ENCODE results near the gene FRYL.
"Not testable (repeated sequence)": the region's sequence is repeated elsewhere in the genome, so short reads cannot be mapped to it uniquely, and the experiment has no call there.

Gene FRYL

DNA sequence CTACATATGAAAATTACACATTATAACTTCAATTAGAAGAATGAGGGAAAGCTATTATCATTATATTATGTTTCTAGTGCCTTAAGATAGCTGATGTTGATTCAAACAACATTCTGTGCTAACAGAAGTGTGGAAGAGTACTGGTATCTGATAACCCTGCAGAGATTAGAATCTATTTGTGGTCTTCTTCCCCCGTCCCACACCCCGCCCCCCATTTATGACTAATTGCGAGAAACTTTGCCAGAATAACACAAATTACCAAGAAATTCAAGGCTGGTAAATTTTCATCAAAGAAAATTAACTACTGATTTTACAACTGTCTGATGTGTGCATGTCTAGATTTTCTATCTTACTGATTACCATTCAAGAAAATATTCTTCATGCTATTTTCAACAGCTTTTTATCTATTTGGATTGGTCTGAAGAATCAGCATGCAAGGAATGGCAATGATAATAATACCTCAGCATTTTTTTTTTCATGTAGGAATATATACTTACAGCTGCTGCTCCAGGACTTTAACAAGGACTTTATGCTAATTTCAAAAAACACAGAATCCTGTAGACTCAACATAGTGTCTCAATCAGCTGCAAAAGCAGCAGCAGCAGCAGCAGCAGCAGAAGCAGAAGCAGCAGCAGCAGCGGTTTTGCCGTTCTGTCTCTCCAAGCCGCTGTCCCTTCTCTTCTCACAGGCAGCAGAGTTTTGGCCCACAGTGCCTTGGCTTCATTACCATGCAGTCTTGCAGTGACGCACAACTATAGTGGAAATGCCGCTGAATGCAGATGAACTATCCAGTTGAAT, 126.7 kb downstream of the FRYL start:
- no peak for DNase-seq

- no peak for DNase-seq
Measured at GRCh38 chr4:48651914-48652313, 128.2 kb downstream of the FRYL start.

DNA sequence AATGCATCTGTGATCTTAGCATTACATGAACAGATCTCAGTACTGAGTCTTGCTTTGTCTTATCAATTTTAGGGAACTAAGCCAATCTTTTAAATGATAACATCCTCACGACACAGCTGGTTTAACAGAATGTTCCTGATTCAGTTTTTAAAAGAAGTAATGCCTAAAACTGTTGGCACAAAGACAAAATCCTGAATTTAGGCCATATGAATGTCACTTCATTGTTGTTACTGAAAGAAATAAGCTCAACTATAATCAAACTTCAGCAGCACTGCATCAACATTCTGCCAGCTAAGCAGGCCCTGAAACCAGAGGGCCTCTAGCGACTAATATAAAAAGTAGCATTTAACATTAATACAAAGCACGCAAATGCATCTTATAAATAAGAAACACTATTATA, 130.6 kb downstream of the FRYL start:
- no peak for DNase-seq

DNA sequence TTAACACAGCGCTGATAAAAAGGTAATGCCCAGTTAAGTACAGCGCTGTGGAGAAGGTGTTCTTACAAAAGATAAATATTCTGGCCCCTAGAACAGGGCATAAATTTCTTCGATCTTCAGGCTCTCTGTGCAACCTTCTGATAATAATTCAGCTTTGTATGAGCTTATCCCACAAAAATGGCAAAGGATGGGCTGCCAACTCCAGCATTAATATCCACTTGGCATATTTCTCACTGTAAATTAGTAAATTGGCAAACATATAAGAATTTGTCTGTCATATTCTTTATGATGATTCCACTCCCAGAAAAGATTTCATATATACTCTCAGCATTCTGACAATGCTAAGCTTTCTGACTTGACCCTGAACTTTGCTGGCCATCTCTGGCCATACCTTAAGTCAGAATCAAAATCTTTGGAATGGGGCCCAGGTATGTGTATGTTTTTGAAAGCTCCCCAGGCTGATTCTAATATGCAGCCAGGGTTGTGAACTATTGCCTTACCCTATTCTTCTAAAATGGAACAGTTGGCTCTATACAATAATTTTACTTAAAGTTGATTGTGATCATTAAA, 134.8 kb downstream of the FRYL start:
- no peak for DNase-seq

- no peak for DNase-seq
Measured at GRCh38 chr4:48642421-48643374, 137.4 kb downstream of the FRYL start.

DNA sequence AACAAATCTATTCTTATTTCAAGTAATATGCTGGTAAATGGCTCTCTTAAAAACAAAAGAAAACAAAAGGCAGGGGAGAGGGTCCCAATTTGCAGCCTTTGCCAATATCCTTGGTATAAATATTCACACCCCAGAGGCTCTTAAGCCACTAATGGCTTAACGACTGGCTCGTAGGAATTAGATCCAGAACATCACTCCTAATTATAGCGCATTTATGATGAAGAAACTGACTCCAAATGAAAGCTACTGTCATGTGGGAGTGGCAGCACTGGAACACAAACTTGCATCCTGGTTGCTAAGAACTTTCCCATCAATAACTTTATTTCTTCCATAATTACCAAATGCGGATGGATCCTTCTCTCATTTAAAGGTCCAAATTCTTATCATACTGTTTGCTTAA, 138.7 kb downstream of the FRYL start:
- no peak for DNase-seq

DNA sequence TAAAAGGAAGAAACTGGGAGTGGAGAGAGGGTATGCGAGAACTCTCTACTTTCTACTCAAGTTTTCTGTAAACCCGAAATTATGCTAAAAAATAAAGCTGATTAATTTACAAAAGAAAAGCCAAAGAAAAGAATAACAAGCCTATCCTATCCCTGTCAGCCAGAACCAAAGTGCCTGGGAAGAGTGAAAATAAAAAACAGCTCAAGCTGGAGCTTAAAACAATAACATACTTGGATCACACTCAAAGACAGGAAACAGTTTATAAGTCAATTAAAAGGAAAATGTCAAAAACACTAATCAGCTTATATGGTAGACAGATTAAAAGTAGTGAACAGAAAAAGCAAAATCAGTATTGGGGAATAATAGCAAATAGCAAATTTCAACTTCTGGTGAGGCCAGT, 139.4 kb downstream of the FRYL start:
- DNase-seq = no peak

- no peak for DNase-seq
Measured at GRCh38 chr4:48640225-48640624, 139.9 kb downstream of the FRYL start.

DNA sequence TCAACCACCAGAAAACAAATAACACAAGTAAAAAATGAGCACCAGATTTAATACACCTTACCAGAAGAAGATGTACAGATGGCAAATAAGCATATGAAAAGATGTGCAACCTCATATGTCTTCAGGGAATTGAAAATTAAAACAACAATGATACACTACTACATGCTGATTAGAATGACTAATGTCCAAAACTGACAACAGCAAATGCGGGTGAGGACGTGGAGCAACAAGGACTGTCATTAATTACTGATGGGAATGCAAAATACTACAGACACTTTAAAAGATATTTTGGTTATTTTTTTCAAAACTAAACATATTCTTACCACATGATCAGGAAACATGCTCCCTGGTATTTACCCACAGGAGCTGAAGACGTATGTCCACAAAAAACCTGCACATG, 140.3 kb downstream of the FRYL start:
- DNase-seq = no peak

DNA sequence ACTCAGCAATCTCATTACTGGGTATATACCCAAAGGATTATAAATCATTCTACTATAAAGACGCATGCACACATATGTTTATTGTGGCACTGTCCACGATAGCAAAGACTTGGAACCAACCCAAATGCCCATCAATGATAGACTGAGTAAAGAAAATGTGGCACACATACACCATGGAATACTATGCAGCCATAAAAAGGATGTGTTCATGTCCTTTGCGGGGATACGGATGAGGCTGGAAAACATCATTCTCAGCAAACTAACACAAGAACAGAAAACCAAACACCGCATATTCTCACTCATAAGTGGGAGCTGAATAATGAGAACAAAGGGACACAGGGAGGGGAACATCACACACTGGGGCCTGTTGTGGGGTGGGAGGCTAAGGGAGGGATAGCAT, 141.5 kb downstream of the FRYL start:
- not testable (repeated sequence) for DNase-seq

DNA sequence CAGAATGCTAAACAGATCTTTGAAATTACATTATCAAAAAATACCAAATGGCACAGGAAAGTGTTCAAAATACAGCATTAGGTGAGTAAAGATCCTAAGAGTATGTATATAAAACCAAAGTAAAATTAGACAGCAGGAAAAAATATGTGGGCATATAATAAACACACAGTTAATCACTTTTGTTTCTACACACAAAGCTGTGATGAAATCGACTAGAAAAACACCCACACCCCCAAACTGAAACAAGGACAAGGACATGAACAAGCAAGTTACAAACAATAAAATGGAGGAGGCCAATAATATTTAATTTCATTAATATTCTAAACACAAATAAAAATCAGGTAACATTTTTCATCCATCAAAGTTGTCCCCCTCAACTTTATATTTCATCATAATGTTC, 143.2 kb downstream of the FRYL start:
- peak; percentile 72 for DNase-seq

- DNase-seq = no peak
Measured at GRCh38 chr4:48635980-48636379, 144.1 kb downstream of the FRYL start.

DNA sequence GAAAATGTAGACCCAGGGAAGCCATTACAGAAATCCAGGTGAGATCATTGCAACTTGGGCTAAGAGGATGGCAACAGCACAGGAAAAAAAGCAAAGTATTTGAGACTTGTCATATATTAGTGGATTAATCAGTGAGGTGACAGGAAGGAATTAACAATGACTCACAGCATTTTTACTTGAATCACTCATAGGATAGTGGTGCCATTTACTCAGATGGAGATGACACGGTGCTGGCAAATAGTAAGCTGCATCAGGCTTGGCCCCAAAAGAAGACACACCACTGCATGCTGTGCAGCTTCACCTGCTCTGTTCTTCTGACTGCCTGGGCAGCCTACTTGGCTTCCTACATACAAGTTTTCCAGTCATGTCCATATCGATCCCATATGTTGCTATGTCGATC, 144.8 kb downstream of the FRYL start:
- DNase-seq = peak; percentile 25

DNA sequence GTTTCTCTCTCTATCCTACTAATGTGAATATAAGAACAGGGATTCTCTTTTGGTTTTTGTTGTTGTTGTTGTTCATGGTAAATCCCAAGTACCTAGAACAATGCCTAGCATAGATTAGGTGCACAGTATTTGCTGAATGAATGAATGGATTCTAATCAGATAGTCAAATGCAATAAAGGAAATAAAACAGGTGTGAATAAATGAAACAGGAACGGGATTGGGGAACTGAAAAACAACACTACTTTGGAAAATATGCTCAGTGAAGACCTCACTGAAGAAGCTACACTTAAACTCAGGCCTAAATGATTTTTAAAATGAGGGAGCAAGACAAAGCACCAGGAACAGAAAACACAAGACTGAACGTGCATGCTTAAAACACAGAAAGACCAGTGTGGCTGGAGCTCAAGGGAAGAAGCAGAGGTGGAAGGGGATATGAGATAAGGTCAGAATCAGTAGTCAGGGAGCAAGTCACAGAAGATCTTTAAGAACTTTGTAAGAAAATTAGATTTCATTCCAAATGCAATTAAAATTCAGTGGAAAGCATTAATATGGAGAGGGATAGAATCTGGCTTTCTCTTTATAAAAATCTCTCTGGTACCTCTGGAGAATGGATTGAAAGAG, 145.3 kb downstream of the FRYL start:
- DNase-seq = no peak

DNA sequence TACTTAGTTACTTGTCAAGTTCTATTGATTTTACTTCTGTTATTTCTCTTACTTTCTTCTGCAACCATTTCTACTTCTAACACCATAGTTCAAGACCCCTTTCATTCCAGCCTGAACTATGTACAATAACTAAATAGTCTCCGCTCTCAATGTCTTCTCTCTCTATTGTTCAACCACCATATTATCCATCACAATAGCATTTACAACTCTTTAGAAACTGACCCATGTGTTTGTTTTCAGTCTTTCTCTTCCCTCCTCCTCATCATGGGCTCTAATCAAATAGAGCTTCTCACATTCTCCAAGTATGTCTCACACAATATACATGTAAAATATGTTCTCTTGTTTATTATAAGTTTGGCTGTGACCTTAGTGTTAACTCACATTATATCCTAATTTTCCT, 146.4 kb downstream of the FRYL start:
- no peak for DNase-seq

DNA sequence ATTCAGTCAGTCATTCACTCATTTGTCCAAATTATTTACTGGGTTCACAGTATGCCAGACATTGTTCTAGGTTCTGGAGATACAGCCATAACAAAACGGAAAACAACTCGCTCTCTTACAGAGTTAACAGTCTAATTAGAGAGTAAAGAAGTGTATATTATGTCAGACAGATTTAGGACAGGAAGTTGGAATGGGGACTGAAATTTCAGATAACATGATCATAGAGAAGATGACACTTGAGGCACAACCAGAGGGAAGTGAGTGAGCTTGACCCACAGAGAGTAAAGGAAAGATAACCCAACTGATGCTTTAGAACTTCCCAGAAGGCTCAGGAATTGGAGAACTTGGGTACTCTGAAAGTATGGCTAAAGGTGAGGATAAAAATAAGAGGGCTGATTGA, 150.6 kb downstream of the FRYL start:
- no peak for DNase-seq

DNA sequence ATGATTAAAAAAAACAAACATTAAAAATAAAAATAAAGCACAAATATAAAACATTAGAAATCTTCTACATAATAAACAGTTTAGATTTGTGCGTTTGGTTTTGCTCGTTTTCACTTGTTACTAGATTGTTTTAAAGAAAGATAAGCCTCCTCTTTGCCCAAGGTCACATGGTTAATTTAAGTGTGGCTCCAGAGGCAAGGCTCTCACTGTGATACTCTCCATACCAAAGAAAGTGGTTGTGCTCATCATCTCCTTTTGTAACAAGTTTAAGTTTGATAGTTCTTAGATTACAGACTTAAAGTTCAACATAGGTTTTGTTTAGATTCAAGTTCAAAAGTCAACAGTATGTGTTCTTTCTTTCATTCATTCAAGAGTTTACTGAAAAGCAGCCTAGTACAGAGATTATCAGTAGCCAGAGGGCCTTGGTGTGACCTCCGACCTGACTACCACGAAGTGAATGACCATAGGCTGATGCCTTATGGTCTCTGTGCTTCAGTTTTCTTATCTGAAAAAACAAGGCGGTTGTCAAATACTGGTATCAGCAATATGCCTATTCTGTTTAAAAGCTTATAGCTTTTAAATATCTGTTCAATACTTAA, 156.8 kb downstream of the FRYL start:
- no peak for DNase-seq

GRCh38 chr4:48620831-48621230, 159.2 kb downstream of the FRYL start:
- no peak for DNase-seq

GRCh38 chr4:48620093-48620492, 160.0 kb downstream of the FRYL start:
- DNase-seq = no peak

DNA sequence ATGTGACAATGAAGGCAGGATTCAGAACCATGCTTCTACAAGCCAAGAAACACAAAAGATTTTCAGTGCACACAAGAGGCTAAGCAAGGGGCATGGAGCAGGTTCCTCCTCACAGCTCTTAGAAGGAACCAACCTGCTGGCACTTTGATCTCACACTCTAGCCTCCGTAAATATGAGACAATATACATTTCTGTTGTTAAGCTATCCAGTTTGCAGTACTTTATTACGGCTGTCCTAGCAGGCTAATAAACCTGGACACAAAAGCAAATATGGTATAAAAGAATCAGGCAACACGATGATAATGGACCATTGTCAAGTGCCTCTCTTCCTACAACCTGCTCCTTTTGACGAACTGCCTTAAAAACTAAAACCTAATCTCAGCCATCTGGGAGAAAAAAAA, 175.6 kb downstream of the FRYL start:
- no peak for DNase-seq

DNA sequence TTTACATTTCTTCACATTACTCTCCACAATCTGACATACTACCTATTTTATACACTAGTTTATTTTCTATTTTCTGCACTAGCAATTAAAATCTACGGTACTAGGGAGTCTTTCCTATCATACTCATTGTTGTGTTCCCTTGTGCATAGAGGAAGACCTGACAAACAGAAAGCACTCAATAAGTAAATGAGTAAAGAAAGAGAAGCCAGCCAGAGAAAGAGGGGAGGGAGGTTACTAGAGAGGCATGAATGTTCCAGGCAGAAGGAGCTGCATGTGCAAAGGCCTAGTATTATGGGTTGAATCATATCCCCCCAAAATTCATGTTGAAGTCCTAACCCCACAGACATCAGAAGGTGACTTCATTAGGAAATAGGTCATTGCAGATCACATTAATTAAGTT, 176.0 kb downstream of the FRYL start:
- DNase-seq = no peak

DNA sequence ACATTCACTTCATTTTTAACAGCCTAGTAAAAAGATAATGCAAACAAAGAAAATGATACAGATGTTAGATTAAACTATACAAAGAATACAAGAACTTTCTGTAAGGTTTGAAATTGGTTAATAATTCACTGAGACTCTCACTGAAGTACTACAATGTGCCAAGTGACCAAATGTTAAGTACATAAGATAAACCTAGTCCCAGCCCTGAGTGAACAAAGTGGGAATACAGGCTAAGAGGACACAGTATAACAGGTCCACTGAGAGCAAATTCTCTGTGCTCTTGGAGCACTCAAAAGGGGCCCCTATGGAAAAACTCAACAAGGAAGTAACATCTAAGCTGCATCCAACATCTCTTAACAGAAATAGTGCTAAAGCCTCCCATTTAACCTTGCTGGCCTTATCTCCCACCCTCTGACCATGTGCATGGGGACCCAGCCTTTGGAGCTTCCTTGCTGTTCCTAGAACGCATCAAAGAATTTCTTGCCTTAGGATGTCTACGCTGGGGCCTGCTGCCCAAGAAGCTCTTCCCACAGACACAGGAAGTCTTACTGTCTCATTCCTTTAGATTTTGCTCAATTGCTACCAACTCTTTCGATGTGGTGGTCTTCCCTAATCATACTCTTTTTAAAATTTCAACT, 176.6 kb downstream of the FRYL start:
- no peak for DNase-seq
